K562 (cell line): ENCODE data around the gene ZNF74. TPM values are rescaled to one million over a fixed set of nuclear protein-coding genes. Genes with fewer than 3 reads are reported as not detected.

Experiments used
- BCOR ChIP-seq: fragments of 450-650 bp; IDR thresholded peaks from 2 replicates; pipeline ENCODE4 v1.6.1; 2016
- DPF2 ChIP-seq: fragments of 450-650 bp; IDR thresholded peaks from 2 replicates; pipeline ENCODE4 v1.6.1; 2016
- E2F5 ChIP-seq: sonication (generic); formaldehyde crosslinking; IDR thresholded peaks from 2 replicates; pipeline ENCODE4 v1.8.0; 2022; ENCODE audit warnings: mild to moderate bottlenecking, missing genetic modification reagents
- ETV6 ChIP-seq, 3 experiments: fragments of 150-350 bp in 1 of 3; sonication (generic) in 1 of 3; formaldehyde crosslinking in 1 of 3; IDR thresholded peaks; 2 replicates each; pipeline versions ENCODE4 v1.6.1 to v1.8.0; 2014 to 2022; ENCODE audit warnings: borderline replicate concordance in 2 of 3, low read depth in 2 of 3, antibody characterized with exemption in 1 of 3, low read length in 1 of 3, mild to moderate bottlenecking in 1 of 3, missing genetic modification reagents in 1 of 3
- FOXO4 ChIP-seq: fragments of 450-650 bp; formaldehyde crosslinking; IDR thresholded peaks from 2 replicates; pipeline ENCODE4 v1.4.0; 2020; ENCODE audit warnings: mild to moderate bottlenecking, moderate library complexity
- HBP1 ChIP-seq: fragments of 450-650 bp; formaldehyde crosslinking; IDR thresholded peaks from 2 replicates; pipeline ENCODE4 v1.4.0; 2022; ENCODE audit warnings: missing genetic modification characterization
- HOXB6 ChIP-seq: fragments of 250-450 bp; sonication (Bioruptor Pico); IDR thresholded peaks from 2 replicates; pipeline ENCODE4 v1.5.1; 2022; ENCODE audit warnings: mild to moderate bottlenecking, borderline replicate concordance
- KLF6 ChIP-seq: fragments of 250-450 bp; sonication (Bioruptor Pico); IDR thresholded peaks from 2 replicates; pipeline ENCODE4 v1.4.0; 2020; ENCODE audit warnings: mild to moderate bottlenecking, moderate library complexity, borderline replicate concordance
- MCM5 ChIP-seq: fragments of 450-650 bp; IDR thresholded peaks from 2 replicates; pipeline ENCODE4 v1.6.1; 2016; ENCODE audit warnings: low read depth
- NRF1 ChIP-seq, 2 experiments: fragments of 450-650 bp; IDR thresholded peaks in 1 of 2; conservative IDR thresholded peaks in 1 of 2; 2 replicates each; pipeline ENCODE4 v1.6.1; 2014; ENCODE audit warnings: mild to moderate bottlenecking in 2 of 2
- PHB2 ChIP-seq: fragments of 450-650 bp; IDR thresholded peaks from 2 replicates; pipeline ENCODE4 v1.6.1; 2017; ENCODE audit warnings: low read depth
- RFX5 ChIP-seq: IDR thresholded peaks from 2 replicates; pipeline ENCODE4 v1.6.1; 2011; ENCODE audit warnings: low read depth, mild to moderate bottlenecking, improper control_type of control experiment, low read length
- SAP30 ChIP-seq: fragments of 200-600 bp; sonication (generic); IDR thresholded peaks from 2 replicates; pipeline ENCODE4 v1.6.1; 2012; ENCODE audit warnings: borderline replicate concordance, low read depth, mild to moderate bottlenecking, moderate library complexity, low read length, control low read depth, inconsistent platforms; ENCODE audit not compliant: insufficient read depth, poor library complexity, severe bottlenecking
- SETDB1 ChIP-seq: IDR thresholded peaks from one replicate; pipeline ENCODE4 v1.6.1; 2012; ENCODE audit warnings: low read length, control low read depth, inconsistent platforms
- SIN3A ChIP-seq, 2 experiments: fragments of 150-350 bp in 1 of 2; IDR thresholded peaks; 2 replicates each; pipeline ENCODE4 v1.6.1; 2011 to 2016; ENCODE audit warnings: borderline replicate concordance in 2 of 2, low read depth in 2 of 2, low read length in 2 of 2, mild to moderate bottlenecking in 2 of 2, moderate library complexity in 2 of 2; ENCODE audit not compliant: control insufficient read depth in 1 of 2
- TBP ChIP-seq: optimal IDR thresholded peaks from 2 replicates; pipeline ENCODE3; 2011; ENCODE audit warnings: low read depth, low read length, improper control_type of control experiment
- VEZF1 ChIP-seq: fragments of 200-800 bp; sonication (Bioruptor generic); IDR thresholded peaks from 2 replicates; pipeline ENCODE4 v1.6.1; 2017; ENCODE audit warnings: missing genetic modification characterization, missing compliant biosample characterization
- XRCC5 ChIP-seq: fragments of 200-400 bp; formaldehyde crosslinking; IDR thresholded peaks from 2 replicates; pipeline ENCODE4 v1.6.1; 2017; ENCODE audit warnings: low read depth, mild to moderate bottlenecking, low read length
- ZBTB43 ChIP-seq: sonication (generic); formaldehyde crosslinking; IDR thresholded peaks from 2 replicates; pipeline ENCODE4 v1.8.0; 2023; ENCODE audit warnings: mild to moderate bottlenecking, missing genetic modification reagents
- ZNF212 ChIP-seq: fragments of 450-650 bp; formaldehyde crosslinking; IDR thresholded peaks from 2 replicates; pipeline ENCODE4 v1.4.0; 2020; ENCODE audit warnings: mild to moderate bottlenecking
- ZNF785 ChIP-seq: fragments of 250-450 bp; sonication (Bioruptor Pico); IDR thresholded peaks from 2 replicates; pipeline ENCODE4 v1.4.0; 2020; ENCODE audit warnings: mild to moderate bottlenecking
- polyA plus RNA-seq, 8 experiments: library from polyadenylated mRNA; depleted of rRNA in 4 of 8; stranded (reverse) in 5 of 8; unstranded in 3 of 8; fragments of >200 nt; fragmentation: Nextera tagmentation in 2 of 8; fragmentation: Illumina TruSeq in 1 of 8; extraction: Ambion mirVana in 2 of 8; extraction: Trizol in 1 of 8; gene quantifications; 2 replicates each; pipeline versions ENCODE4 v1.2.1 to v1.2.3, GENCODE V29; 2011 to 2014; ENCODE audit warnings: inconsistent platforms in 1 of 8, missing spikeins in 1 of 8
- total RNA-seq, 7 experiments: library from RNA; depleted of rRNA in 6 of 7; stranded (reverse); fragments of >200 nt in 6 of 7; fragmentation: Illumina TruSeq in 2 of 7; extraction: Trizol in 2 of 7; gene quantifications; 2 replicates each; pipeline versions ENCODE4 v1.2.1 to v1.2.3, GENCODE V29; 2011 to 2021; ENCODE audit warnings: low replicate concordance in 1 of 7

The ZNF74 gene
- total and polyA plus RNA-seq, 9 of the 15 experiments (the other 6 are each of a cell fraction or from before 2014, with no cell fraction given): 2.4 to 53.5 (median 31.5) TPM

- no peak for TF ChIP-seq ZBTB43 (CRISPR knock-in tag)
- no peak for TF ChIP-seq NRF1 (conservative IDR thresholded peaks at IDR 0.05 in 1 of 2, IDR thresholded peaks at IDR 0.05 in 1 of 2)
- no peak for TF ChIP-seq ZNF785
- TF ChIP-seq ETV6 (IDR thresholded peaks at IDR 0.05; ENCODE audit: borderline replicate concordance in 1 of 2, low read depth in 2 of 2, low read length in 1 of 2): no peak
- TF ChIP-seq ETV6 (CRISPR knock-in tag; IDR thresholded peaks at IDR 0.05; ENCODE audit: borderline replicate concordance): no peak
- TF ChIP-seq VEZF1 (CRISPR knock-in tag): no peak
- TF ChIP-seq PHB2: no peak
- TF ChIP-seq HBP1 (CRISPR knock-in tag): peak; percentile 88
- peak; percentile 85 to 87; a peak in 3 of 4 replicates for TF ChIP-seq SIN3A (IDR thresholded peaks at IDR 0.05; ENCODE audit: borderline replicate concordance in 2 of 2, control insufficient read depth in 1 of 2, low read depth in 2 of 2, low read length in 2 of 2)
- no peak for TF ChIP-seq HOXB6 (CRISPR knock-in tag)
- peak; percentile 91 for TF ChIP-seq TBP
- no peak for TF ChIP-seq XRCC5
- peak; percentile 86 for TF ChIP-seq ZNF212
- TF ChIP-seq FOXO4 (CRISPR knock-in tag): no peak; the same call in 1 of the 2 replicates
- TF ChIP-seq SAP30: peak; percentile 99
- no peak for TF ChIP-seq MCM5
- peak; percentile 28 for TF ChIP-seq SETDB1
- TF ChIP-seq BCOR: no peak
- peak; percentile 13; the same call in 1 of the 2 replicates for TF ChIP-seq KLF6
- no peak for TF ChIP-seq E2F5 (CRISPR knock-in tag)
- TF ChIP-seq RFX5: 0 out of 2 replicates have a peak, but pooled peaks have one; percentile 21
- no peak for TF ChIP-seq DPF2
Measured at GRCh38 chr22:20393705-20394476, at the start of gene ZNF74 (continued).
